ENCODE results near the gene LYPD6B.

LYPD6B gene

DNA sequence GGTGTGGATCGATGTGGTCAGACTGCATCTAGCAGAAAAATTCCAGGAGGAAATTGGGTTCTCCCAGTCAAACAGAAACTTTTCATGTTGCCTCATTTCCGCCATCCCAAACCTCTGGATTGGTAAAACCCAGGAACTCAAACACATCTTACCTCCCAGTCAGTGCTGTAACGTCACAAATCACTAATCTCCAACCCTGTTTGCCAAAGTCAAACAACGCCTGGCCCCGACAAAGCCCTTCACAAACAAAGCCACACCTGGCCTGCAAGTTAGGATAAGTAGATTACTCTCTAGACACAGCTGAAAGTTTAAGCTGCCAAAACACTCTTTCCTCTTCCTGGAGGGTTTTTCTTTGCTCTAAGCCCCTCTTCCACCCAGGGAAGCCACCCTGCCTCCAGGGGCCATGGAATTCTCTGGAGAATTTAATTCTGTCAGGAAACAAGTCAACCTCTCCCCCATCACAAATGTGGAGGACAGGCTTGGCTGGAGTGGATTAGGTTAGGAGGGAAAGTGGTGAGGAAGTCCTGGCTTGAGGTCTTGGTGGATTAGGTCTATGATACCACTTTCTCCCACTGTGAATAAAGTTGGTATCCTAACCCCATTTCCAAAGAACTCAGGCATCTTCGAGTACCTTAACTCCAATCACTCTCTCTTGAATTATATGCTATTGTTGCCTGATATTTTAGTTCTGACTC, 86.7 kb downstream of the LYPD6B start:
- no peak for DNase-seq (ENCODE audit: low spot score)

DNA sequence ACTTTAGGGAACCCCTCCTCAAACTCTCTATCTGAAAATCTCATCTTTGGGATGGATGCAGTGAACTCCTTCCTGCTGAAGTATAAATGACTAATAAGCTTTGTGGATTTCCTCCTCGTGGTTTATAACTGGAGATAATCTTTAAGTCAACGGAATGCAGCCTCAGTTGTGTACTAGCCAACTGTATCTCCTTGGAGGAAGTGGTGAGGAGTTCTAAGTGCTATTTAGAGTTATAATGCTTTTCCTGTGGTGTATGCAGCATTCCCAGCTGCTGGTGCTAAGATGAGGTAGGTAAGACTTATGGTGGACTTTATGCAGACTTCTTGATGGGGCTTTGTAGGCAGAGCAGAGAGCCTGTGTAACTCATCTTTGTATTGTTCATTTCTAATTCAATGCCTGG, 90.9 kb downstream of the LYPD6B start:
- no peak for DNase-seq (ENCODE audit: low spot score)

DNA sequence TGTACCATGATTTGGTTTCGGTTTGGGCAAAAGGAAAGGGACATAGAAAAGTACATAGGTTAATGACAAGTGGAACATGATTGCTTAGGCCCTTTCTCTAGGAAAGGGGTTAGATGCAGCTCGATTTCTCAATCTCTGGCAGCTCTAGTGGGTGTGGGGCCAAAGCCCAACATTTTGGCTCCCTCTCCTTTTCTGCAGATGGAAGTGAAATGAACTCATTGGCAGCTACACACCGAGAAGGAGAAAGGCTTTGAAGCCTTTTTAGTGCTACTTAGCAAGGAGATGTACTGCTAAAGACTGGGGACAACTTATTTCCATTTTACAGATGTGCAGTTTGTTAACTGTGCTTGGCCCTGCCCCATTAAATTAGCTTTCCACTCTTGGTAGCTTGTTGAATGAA, 93.8 kb downstream of the LYPD6B start:
- DNase-seq (ENCODE audit: low spot score) = no peak

- no peak for DNase-seq (ENCODE audit: low spot score)
These were observed 94.4 kb downstream of the LYPD6B start for GRCh38 chr2:149132901-149133300.

- no peak for DNase-seq (ENCODE audit: low spot score)
These were observed 95.9 kb downstream of the LYPD6B start for GRCh38 chr2:149134335-149134923.

- no peak for DNase-seq (ENCODE audit: low spot score)
These were observed 97.6 kb downstream of the LYPD6B start for GRCh38 chr2:149136111-149136510.

DNA sequence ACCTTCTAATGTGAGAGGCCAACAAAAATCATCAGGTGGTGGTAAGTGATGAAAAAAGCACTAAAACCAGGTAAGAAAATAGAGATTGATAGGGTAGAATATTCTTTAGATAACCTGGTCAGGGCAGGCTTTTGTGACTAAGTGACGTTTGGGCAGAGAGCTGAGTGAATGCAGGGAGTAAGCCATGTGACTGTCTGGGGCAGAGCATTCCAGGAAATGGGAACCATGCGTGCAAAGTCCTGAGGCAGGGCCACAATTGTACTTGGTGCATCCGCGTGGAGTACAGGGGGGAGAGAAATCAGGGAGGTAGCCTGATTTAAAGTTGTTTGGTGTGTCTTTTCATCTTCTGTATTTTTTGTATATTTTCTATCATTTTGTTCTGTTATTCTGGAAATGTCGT, 102.5 kb downstream of the LYPD6B start:
- no peak for DNase-seq (ENCODE audit: low spot score)

- no peak for DNase-seq (ENCODE audit: low spot score)
These were observed 105.2 kb downstream of the LYPD6B start for GRCh38 chr2:149143734-149144133.

- DNase-seq (ENCODE audit: low spot score) = no peak
These were observed 107.1 kb downstream of the LYPD6B start for GRCh38 chr2:149145314-149146295.

DNA sequence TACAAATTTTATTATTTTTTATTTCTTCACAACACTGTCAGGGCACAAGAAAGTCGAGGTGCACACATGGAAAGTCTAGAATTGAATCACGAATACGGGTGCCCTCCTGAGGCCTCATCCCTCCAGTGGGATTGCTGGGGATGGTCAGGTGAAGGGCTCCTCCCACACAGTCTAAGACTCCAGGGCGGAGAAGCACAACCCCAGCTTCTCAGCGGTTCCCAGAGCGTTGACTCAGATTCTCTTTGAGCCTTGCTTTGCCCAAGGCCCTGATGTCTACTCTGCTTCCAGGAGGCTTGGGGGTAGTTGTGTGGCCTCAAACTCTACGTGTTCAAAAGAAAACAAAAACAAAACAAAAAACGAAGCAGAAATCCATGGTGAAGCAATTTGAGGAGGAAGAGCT, 108.4 kb downstream of the LYPD6B start:
- DNase-seq (ENCODE audit: low spot score) = no peak

DNA sequence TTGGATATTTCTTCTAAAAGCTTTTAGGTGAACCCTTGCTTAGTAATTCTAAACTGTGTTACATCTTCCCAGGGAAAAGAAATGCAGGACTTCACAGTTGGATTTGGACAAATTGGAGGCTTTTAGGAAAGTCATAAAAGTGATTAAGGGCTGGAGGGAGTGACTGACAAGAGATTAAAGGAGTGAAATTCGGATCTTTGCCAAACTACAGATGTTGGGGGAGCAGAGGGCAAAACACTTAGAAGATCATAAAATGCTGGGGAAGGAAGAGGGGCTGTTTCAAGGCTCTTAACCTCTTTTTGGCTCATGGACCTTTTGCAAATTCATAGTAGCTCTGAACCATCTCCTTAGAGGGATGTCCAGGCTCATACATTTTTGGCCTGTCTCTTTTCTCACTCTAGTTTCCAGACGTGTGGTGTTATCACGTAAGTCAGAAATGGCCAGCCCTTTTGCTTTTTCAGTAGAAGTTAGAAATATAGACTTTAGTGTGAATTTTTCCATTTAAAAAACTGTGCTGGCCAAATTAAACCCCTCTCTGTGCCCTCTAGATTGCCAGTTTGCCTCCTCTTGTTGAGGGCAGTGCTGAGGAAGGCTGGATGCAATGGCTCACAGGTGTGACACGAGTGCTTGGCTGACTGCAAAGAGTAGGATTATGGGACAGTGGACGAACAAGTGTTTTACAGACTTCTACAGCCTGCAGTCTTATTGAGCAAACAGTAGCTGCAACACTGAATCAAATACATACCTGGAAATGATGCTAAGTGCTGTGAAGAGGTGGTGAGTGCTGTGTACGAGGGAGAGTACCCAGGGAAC, 109.9 kb downstream of the LYPD6B start:
- no peak for DNase-seq (ENCODE audit: low spot score)

GRCh38 chr2:149149007-149149297, 110.5 kb downstream of the LYPD6B start:
- DNase-seq (ENCODE audit: low spot score) = no peak

DNA sequence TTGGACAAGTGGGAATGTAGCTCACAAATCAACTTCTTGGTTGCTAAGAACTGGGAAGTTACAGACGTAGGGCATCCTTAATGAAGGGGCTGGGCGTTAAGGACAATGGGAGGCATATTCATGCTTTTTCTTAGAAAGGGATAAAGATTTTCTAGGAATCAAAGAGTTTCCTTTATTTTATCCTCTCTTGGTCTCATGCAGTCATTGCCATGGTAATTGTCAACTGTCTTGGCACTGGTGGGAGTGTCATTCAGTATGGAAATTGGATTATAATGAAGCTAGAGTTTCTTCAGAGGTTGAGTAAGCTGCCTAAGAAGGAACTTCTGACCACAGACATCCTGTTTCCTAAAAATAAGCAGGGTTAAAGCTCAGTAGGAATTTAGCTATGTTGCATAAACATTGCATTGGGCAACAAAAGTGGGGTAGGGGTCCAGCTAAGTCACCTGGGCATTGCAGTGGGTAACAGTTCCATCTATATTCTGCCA, 114.0 kb downstream of the LYPD6B start:
- no peak for DNase-seq (ENCODE audit: low spot score)

- DNase-seq (ENCODE audit: low spot score) = no peak
These were observed 116.9 kb downstream of the LYPD6B start for GRCh38 chr2:149155196-149155969.

DNA sequence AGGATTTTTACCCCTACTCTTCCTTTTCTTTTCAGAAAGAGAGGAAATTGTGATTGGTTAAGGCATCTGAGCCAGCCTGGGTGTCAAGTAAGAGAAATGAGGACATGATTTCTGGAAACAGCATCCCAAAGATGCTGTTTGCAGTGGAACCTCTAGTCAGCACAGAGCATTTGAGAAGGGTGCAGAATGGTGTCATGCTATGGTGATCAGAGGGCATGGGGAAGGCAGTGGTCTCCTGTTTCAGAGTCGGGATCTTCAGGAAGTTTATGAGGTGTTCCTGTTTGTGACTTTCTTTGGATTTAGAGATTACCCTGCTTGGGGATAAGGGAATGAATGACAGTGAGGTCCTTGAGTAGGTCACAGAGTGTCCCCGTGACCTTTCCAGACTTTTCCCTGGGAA, 117.5 kb downstream of the LYPD6B start:
- DNase-seq (ENCODE audit: low spot score) = no peak

DNA sequence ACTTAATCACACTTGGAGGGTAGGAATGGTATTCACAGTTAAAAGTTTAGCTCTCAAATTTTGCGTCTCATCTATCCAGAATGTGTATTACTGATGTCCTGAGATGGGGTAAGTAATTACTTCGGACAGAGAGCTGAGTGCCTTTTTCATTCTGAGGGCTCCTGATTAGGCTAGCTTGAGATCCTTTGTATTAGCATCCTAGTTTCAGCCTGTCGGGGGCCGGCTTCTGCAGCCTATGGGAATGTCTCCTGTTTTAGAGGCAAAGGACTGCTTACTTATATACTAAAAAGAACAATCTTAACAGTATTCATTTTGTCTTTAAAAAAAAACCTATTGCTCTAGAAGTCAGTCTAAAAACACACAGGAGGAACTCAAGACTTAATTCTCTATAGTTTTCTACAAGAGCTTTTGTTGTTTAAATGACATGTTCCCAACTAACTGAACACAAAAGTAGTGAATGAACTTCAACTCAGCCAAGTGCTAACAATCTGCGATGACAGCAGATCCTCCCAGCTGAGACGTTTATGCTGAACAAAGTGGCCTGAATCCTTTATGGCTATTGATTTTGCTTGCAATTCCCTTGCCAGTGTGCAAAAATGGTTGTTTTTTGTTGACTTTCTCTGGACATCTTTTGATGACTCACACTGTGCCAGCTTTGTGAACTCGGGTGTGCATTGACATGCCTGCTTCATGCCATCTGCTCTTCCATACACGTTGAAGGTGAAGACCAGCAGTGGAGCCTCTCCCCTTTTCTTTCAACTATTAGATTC, 118.7 kb downstream of the LYPD6B start:
- no peak for DNase-seq (ENCODE audit: low spot score)

- DNase-seq (ENCODE audit: low spot score) = no peak
These were observed 120.5 kb downstream of the LYPD6B start for GRCh38 chr2:149158957-149159356.

DNA sequence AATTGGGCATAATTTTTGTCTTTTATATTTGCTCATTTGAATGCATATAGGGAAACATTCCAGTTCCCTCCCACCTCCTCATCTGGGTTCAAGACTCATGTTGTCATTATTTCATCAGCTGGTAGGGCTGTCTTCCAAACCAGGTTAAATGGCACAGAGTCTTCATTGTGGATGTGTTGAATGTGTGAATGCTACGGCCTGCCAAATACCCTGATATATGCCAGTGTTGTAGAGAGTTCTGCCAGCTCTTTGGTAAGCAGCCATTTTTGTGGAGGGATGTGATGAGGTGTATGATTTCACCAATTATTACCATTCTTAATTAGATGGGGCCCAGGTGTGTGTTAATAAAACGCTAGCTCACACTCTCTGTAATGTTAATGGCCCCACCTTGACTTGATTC, 121.7 kb downstream of the LYPD6B start:
- no peak for DNase-seq (ENCODE audit: low spot score)

GRCh38 chr2:149160701-149161217, 122.3 kb downstream of the LYPD6B start:
- no peak for DNase-seq (ENCODE audit: low spot score)

GRCh38 chr2:149161481-149162225, 123.2 kb downstream of the LYPD6B start:
- no peak for DNase-seq (ENCODE audit: low spot score)

All from COLO829 (cell line).